IMR-90 (cell line): ENCODE measurements around the gene LY86. TPM values are rescaled to one million over a fixed set of nuclear protein-coding genes. Genes with fewer than 3 reads are reported as not detected.

Source experiments
- ATAC-seq: fragments of 200-7000 bp; cut with Tn5 transposase; 2 replicates; pipeline ENCODE4 v1.9.1; 2020; ENCODE audit warnings: low read depth, mild to moderate bottlenecking, moderate library complexity
- BruUV-seq: library from RNA; stranded (reverse); fragments of 400-500 nt; replicated peaks from 2 replicates; lab custom pipeline; 2021; lab: Mats Ljungman, UMichigan
- CTCF ChIA-PET: fragments of 300-600 bp; formaldehyde crosslinking; extraction: SDS; loops from one replicate; lab custom pipeline; 2021; ENCODE audit warnings: antibody characterized with exemption; lab: Yijun Ruan, JAX
- POLR2A ChIA-PET: fragments of 300-600 bp; sonication (Branson Sonifier 250); formaldehyde crosslinking; loops from one replicate; lab custom pipeline; 2022; ENCODE audit warnings: antibody characterized with exemption; ENCODE audit not compliant: unreplicated experiment; lab: Charles Lee
- DNase-seq: peaks from one replicate; pipeline ENCODE4 v3.0.0; 2013
- H2AFZ ChIP-seq: replicated peaks from 2 replicates; pipeline ENCODE3; 2013; ENCODE audit warnings: low read length, mild to moderate bottlenecking; ENCODE audit not compliant: poor library complexity
- H2AK5ac ChIP-seq: 2 replicates; pipeline ENCODE4 v1.6.1; 2013; ENCODE audit warnings: low read depth, low read length, inconsistent platforms
- H2AK9ac ChIP-seq: replicated peaks from 2 replicates; pipeline ENCODE3; 2013; ENCODE audit warnings: mild to moderate bottlenecking, low read depth, low read length, moderate library complexity; ENCODE audit not compliant: poor library complexity
- H2BK120ac ChIP-seq: 2 replicates; pipeline ENCODE4 v1.6.1; 2013; ENCODE audit warnings: low read depth, low read length, inconsistent platforms
- H2BK15ac ChIP-seq: 3 replicates; pipeline ENCODE4 v1.6.1; 2013; ENCODE audit warnings: low read depth, low read length, inconsistent platforms
- H2BK20ac ChIP-seq: 2 replicates; pipeline ENCODE4 v1.6.1; 2013; ENCODE audit warnings: low read depth, mild to moderate bottlenecking, inconsistent platforms, low read length, moderate library complexity
- H2BK5ac ChIP-seq: 2 replicates; pipeline ENCODE4 v1.6.1; 2013; ENCODE audit warnings: mild to moderate bottlenecking, low read depth, low read length, inconsistent platforms; ENCODE audit not compliant: poor library complexity, severe bottlenecking
- H3K14ac ChIP-seq: replicated peaks from 2 replicates; pipeline ENCODE4 v1.6.1; 2013; ENCODE audit warnings: low read depth, low read length, inconsistent platforms
- H3K18ac ChIP-seq: 2 replicates; pipeline ENCODE4 v1.6.1; 2013; ENCODE audit warnings: low read depth, low read length, control low read depth
- H3K23ac ChIP-seq: 2 replicates; pipeline ENCODE4 v1.6.1; 2013; ENCODE audit warnings: low read depth, low read length, inconsistent platforms
- H3K27ac ChIP-seq: 2 replicates; pipeline ENCODE4 v1.5.1; 2013; ENCODE audit warnings: mild to moderate bottlenecking, control low read depth, low read length; ENCODE audit not compliant: insufficient read depth
- H3K27me3 ChIP-seq: 2 replicates; pipeline ENCODE4 v1.6.1; 2013; ENCODE audit warnings: low read length; ENCODE audit not compliant: control insufficient read depth, insufficient read depth
- H3K36me3 ChIP-seq: 2 replicates; pipeline ENCODE4 v1.6.1; 2013; ENCODE audit warnings: low read length, mixed read lengths; ENCODE audit not compliant: control insufficient read depth, insufficient read depth
- H3K4ac ChIP-seq: 2 replicates; pipeline ENCODE4 v1.6.1; 2013; ENCODE audit warnings: low read depth, low read length, inconsistent platforms
- H3K4me1 ChIP-seq: 2 replicates; pipeline ENCODE4 v1.6.1; 2013; ENCODE audit warnings: low read length, mixed read lengths; ENCODE audit not compliant: control insufficient read depth, insufficient read depth
- H3K4me2 ChIP-seq: 2 replicates; pipeline ENCODE4 v1.6.1; 2013; ENCODE audit warnings: low read depth, mild to moderate bottlenecking, control low read depth, low read length, moderate library complexity
- H3K4me3 ChIP-seq: 2 replicates; pipeline ENCODE4 v1.5.1; 2013; ENCODE audit warnings: low read depth, mild to moderate bottlenecking, control low read depth, low read length, moderate library complexity; ENCODE audit not compliant: insufficient read depth
- H3K56ac ChIP-seq: 2 replicates; pipeline ENCODE4 v1.6.1; 2013; ENCODE audit warnings: low read length, inconsistent platforms; ENCODE audit not compliant: insufficient read depth; ENCODE audit errors: extremely low read depth
- H3K79me1 ChIP-seq, 2 experiments: 2 replicates each; pipeline ENCODE4 v1.6.1; 2013; ENCODE audit warnings: low read length in 2 of 2, inconsistent platforms in 1 of 2, low read depth in 1 of 2
- H3K9ac ChIP-seq: 2 replicates; pipeline ENCODE4 v1.6.1; 2013; ENCODE audit warnings: low read depth, low read length, control low read depth
- H3K9me1 ChIP-seq: 2 replicates; pipeline ENCODE4 v1.6.1; 2013; ENCODE audit warnings: low read length, inconsistent platforms; ENCODE audit not compliant: insufficient read depth
- H3K9me3 ChIP-seq: 2 replicates; pipeline ENCODE4 v1.6.1; 2013; ENCODE audit warnings: low read length; ENCODE audit not compliant: control insufficient read depth, insufficient read depth
- H4K20me1 ChIP-seq: 2 replicates; pipeline ENCODE4 v1.6.1; 2013; ENCODE audit warnings: low read length, inconsistent platforms; ENCODE audit not compliant: insufficient read depth
- H4K5ac ChIP-seq: 2 replicates; pipeline ENCODE4 v1.6.1; 2013; ENCODE audit warnings: mild to moderate bottlenecking, low read depth, low read length, control low read depth
- H4K8ac ChIP-seq, 2 experiments: 2 replicates each; pipeline ENCODE4 v1.6.1; 2013; ENCODE audit warnings: low read depth in 2 of 2, low read length in 2 of 2, control low read depth in 1 of 2, inconsistent platforms in 1 of 2
- H4K91ac ChIP-seq: 2 replicates; pipeline ENCODE4 v1.6.1; 2013; ENCODE audit warnings: low read depth, low read length, inconsistent platforms; ENCODE audit not compliant: insufficient read depth
- BHLHE40 ChIP-seq: fragments of 150-350 bp; IDR thresholded peaks from 2 replicates; pipeline ENCODE4 v1.6.1; 2016; ENCODE audit warnings: mild to moderate bottlenecking, low read depth, low read length
- CEBPB ChIP-seq: IDR thresholded peaks from 2 replicates; pipeline ENCODE4 v1.6.1; 2012; ENCODE audit warnings: low read depth, low read length, improper control_type of control experiment
- CHD1 ChIP-seq: IDR thresholded peaks from 2 replicates; pipeline ENCODE4 v1.6.1; 2012; ENCODE audit warnings: low read depth, low read length, improper control_type of control experiment
- CTCF ChIP-seq: conservative IDR thresholded peaks from 2 replicates; pipeline ENCODE4 v1.5.1; 2012; ENCODE audit warnings: mild to moderate bottlenecking, low read depth, low read length, improper control_type of control experiment
- ELK1 ChIP-seq: fragments of 150-350 bp; IDR thresholded peaks from 2 replicates; pipeline ENCODE4 v1.6.1; 2016; ENCODE audit warnings: low read depth, mild to moderate bottlenecking, low read length, moderate library complexity, borderline replicate concordance
- FOS ChIP-seq: fragments of 150-350 bp; IDR thresholded peaks from 2 replicates; pipeline ENCODE4 v1.6.1; 2016; ENCODE audit warnings: low read depth, low read length
- MAFK ChIP-seq: IDR thresholded peaks from 2 replicates; pipeline ENCODE4 v1.6.1; 2012; ENCODE audit warnings: low read depth, low read length, improper control_type of control experiment
- MXI1 ChIP-seq: IDR thresholded peaks from 2 replicates; pipeline ENCODE4 v1.6.1; 2012; ENCODE audit warnings: low read depth, mild to moderate bottlenecking, low read length, moderate library complexity, borderline replicate concordance
- NFE2L2 ChIP-seq: fragments of 150-350 bp; IDR thresholded peaks from 2 replicates; pipeline ENCODE4 v1.6.1; 2016; ENCODE audit warnings: low read depth, mild to moderate bottlenecking, low read length
- POLR2A ChIP-seq: IDR thresholded peaks from 2 replicates; pipeline ENCODE4 v1.6.1; 2012; ENCODE audit warnings: mild to moderate bottlenecking, low read depth, low read length
- RAD21 ChIP-seq: IDR thresholded peaks from 2 replicates; pipeline ENCODE4 v1.6.1; 2012; ENCODE audit warnings: low read length, improper control_type of control experiment
- RCOR1 ChIP-seq: IDR thresholded peaks from 2 replicates; pipeline ENCODE4 v1.6.1; 2012; ENCODE audit warnings: mild to moderate bottlenecking, low read length, improper control_type of control experiment; ENCODE audit not compliant: insufficient replicate concordance
- RFX5 ChIP-seq: IDR thresholded peaks from 2 replicates; pipeline ENCODE4 v1.8.0; 2012; ENCODE audit warnings: low read depth, mild to moderate bottlenecking, low read length, moderate library complexity
- SMC3 ChIP-seq: fragments of 150-350 bp; IDR thresholded peaks from 2 replicates; pipeline ENCODE4 v1.6.1; 2016; ENCODE audit warnings: low read depth, mild to moderate bottlenecking, antibody characterized with exemption, low read length, moderate library complexity
- USF2 ChIP-seq: fragments of 150-350 bp; IDR thresholded peaks from 2 replicates; pipeline ENCODE4 v1.6.1; 2017; ENCODE audit warnings: mild to moderate bottlenecking, antibody characterized with exemption, low read length, low read depth
- WGBS, 2 experiments: methylation state at CpG; one replicate each; pipeline versions ENCODE4 v1.1.5 to v1.1.7; 2013; ENCODE audit warnings: missing lambda C conversion rate in 2 of 2; ENCODE audit not compliant: insufficient read length in 1 of 2; ENCODE audit errors: extremely low coverage in 2 of 2; 5-methylcytosine and 5-hydroxymethylcytosine counted together
- dilution Hi-C: fragments of 300-500 bp; cut with HindIII; formaldehyde crosslinking; loops from one replicate; pipeline ENCODE4 v1.14.3; 2018; ENCODE audit warnings: low sequenced_read_pairs; ENCODE audit not compliant: unreplicated experiment
- in situ Hi-C: fragments of 300-500 bp; cut with MboI; formaldehyde crosslinking; loops from 3 replicates; pipeline ENCODE4 v1.14.3; 2019; ENCODE audit warnings: low sequenced_read_pairs, inconsistent platforms, mixed read lengths
- intact Hi-C: fragments of 100-400 bp; cut with micrococcal nuclease; formaldehyde crosslinking; loops from 2 replicates; pipeline ENCODE4 v1.10.0; 2022
- polyA plus RNA-seq, 3 experiments: library from polyadenylated mRNA; depleted of rRNA; stranded (reverse); fragments of >200 nt; gene quantifications; 2 replicates each; pipeline ENCODE4 v1.2.3, GENCODE V29; 2012; ENCODE audit warnings: low replicate concordance in 1 of 3
- total RNA-seq: library from RNA; depleted of rRNA; stranded (reverse); fragments of >200 nt; gene quantifications from 2 replicates; pipeline ENCODE4 v1.2.3, GENCODE V29; 2012

Gene LY86
- total and polyA plus RNA-seq, 2 of the 4 experiments (the other 2 are of a cell fraction): not detected

- Histone ChIP-seq H3K27ac (no peak overlapping the region), H2BK120ac (no peak overlapping the region), H3K4me2 (no peak overlapping the region), H3K4me3 (no peak overlapping the region), H2AFZ (no peak overlapping the region), H4K5ac (no peak overlapping the region), H3K9ac (no peak overlapping the region), H2BK15ac (no peak overlapping the region), H3K56ac (no peak overlapping the region), H4K8ac (no peak overlapping the region), H3K18ac (no peak overlapping the region), H2BK20ac (no peak overlapping the region), H2BK5ac (no peak overlapping the region), H3K4ac (no peak overlapping the region), H4K91ac (no peak overlapping the region), H2AK9ac (no peak overlapping the region), H4K20me1 (no peaks in the 10 kb centered on the region), H3K9me3 (no peaks in the 10 kb centered on the region), H3K27me3 (peaks cover 10% of the 10 kb centered on the region), H3K9me1 (no peaks in the 10 kb centered on the region), H3K4me1 (peaks cover 2% of the 10 kb centered on the region; the same call in 1 of the 2 replicates), H2AK5ac (no peak overlapping the region), H3K23ac (no peak overlapping the region), H3K36me3 (no peaks in the 10 kb centered on the region), H3K79me1 (no peaks in the 10 kb centered on the region), H3K14ac (no peak overlapping the region)
- intact Hi-C loops: no loop called here
- DNase-seq: no peak
- TF ChIP-seq FOS: no peak
- TF ChIP-seq RFX5: no peak
- TF ChIP-seq RAD21: no peak
- no peak for TF ChIP-seq SMC3
- no peak for TF ChIP-seq CTCF
- no peak for TF ChIP-seq USF2
- no peak for TF ChIP-seq MXI1
- no peak for TF ChIP-seq RCOR1
- TF ChIP-seq NFE2L2: no peak
- TF ChIP-seq MAFK: no peak
- no peak for TF ChIP-seq CHD1
- TF ChIP-seq CEBPB: no peak
- no peak for TF ChIP-seq ELK1
- no peak for TF ChIP-seq BHLHE40
- TF ChIP-seq POLR2A: no peak
- dilution Hi-C loops: no loop called here
- CTCF ChIA-PET: interaction anchor here (1.1 kb wide), 1 partner anchor 561 kb away, joined by 3 read pairs; no protein-coding TSS in a partner anchor
- in situ Hi-C loops: loop anchor here (25.0 kb wide), 1 partner anchor 930 kb away; no protein-coding TSS in a partner anchor
- WGBS, 2 experiments: no CpG with 5 or more reads among the region's 3 CpGs
- BruUV-seq: no TSS peak
- POLR2A ChIA-PET: no interaction called here
- ATAC-seq: no peak
Observed at GRCh38 chr6:6682225-6682624, 93.7 kb downstream of the LY86 start.
